ENCODE data around the gene JAM3.

- TF ChIP-seq, protein P1, sequence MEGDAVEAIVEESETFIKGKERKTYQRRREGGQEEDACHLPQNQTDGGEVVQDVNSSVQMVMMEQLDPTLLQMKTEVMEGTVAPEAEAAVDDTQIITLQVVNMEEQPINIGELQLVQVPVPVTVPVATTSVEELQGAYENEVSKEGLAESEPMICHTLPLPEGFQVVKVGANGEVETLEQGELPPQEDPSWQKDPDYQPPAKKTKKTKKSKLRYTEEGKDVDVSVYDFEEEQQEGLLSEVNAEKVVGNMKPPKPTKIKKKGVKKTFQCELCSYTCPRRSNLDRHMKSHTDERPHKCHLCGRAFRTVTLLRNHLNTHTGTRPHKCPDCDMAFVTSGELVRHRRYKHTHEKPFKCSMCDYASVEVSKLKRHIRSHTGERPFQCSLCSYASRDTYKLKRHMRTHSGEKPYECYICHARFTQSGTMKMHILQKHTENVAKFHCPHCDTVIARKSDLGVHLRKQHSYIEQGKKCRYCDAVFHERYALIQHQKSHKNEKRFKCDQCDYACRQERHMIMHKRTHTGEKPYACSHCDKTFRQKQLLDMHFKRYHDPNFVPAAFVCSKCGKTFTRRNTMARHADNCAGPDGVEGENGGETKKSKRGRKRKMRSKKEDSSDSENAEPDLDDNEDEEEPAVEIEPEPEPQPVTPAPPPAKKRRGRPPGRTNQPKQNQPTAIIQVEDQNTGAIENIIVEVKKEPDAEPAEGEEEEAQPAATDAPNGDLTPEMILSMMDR (IDR thresholded peaks at IDR 0.05; ENCODE audit: low read length): no peak
- no peak for TF ChIP-seq EZH2 (optimal IDR thresholded peaks at IDR 0.05; ENCODE audit: low read depth, low read length)
- TF ChIP-seq EZH2phosphoT487 (IDR thresholded peaks at IDR 0.05; ENCODE audit: low read length): no peak
These were observed 36.8 kb upstream of the JAM3 start for GRCh38 chr11:134032043-134032442.
